HUES64 (cell line): ENCODE results near the gene ETHE1.

Experiments
- H3K27ac ChIP-seq: 2 replicates; pipeline ENCODE4 v1.7.0; 2013; ENCODE audit warnings: low read depth, low read length, inconsistent platforms
- H3K27me3 ChIP-seq: 2 replicates; pipeline ENCODE4 v1.6.1; 2013; ENCODE audit warnings: mild to moderate bottlenecking, low read length; ENCODE audit not compliant: insufficient read depth
- H3K36me3 ChIP-seq: 2 replicates; pipeline ENCODE4 v1.6.1; 2013; ENCODE audit warnings: mild to moderate bottlenecking, low read length; ENCODE audit not compliant: insufficient read depth
- H3K4me1 ChIP-seq: 2 replicates; pipeline ENCODE4 v1.6.1; 2013; ENCODE audit warnings: mild to moderate bottlenecking, low read length, moderate library complexity; ENCODE audit not compliant: insufficient read depth
- H3K4me3 ChIP-seq: 2 replicates; pipeline ENCODE4 v1.5.1; 2013; ENCODE audit warnings: mild to moderate bottlenecking, low read length, moderate library complexity
- H3K9ac ChIP-seq: 2 replicates; pipeline ENCODE4 v1.6.1; 2013; ENCODE audit warnings: mild to moderate bottlenecking, low read depth, low read length
- H3K9me3 ChIP-seq: 2 replicates; pipeline ENCODE4 v1.6.1; 2013; ENCODE audit warnings: low read depth, low read length; ENCODE audit not compliant: insufficient read depth
- WGBS: fragments of 150-250, 120-280 bp; methylation state at CpG from one replicate; pipeline ENCODE4 v1.1.7; 2013; ENCODE audit warnings: missing lambda C conversion rate; 5-methylcytosine and 5-hydroxymethylcytosine counted together

Gene ETHE1

GRCh38 chr19:43501661-43502418, 25.2 kb downstream of the ETHE1 start:
- H3K9ac ChIP-seq: no peak overlapping the region
- 79% methylated on average over 42 of the region's 43 CpGs for WGBS

GRCh38 chr19:43499042-43499441, 28.0 kb downstream of the ETHE1 start:
- WGBS: 89% methylated on average over 3 of the region's 3 CpGs
- Histone ChIP-seq H3K27ac (no peak overlapping the region), H3K36me3 (peaks cover 3% of the 10 kb centered on the region; the same call in 1 of the 2 replicates), H3K4me3 (no peak overlapping the region), H3K9ac (no peak overlapping the region), H3K4me1 (no peaks in the 10 kb centered on the region), H3K9me3 (no peaks in the 10 kb centered on the region), H3K27me3 (peaks cover 13% of the 10 kb centered on the region)

More at GRCh38 chr19:43501661-43502418, 25.2 kb downstream of the ETHE1 start:
- Histone ChIP-seq H3K4me1 (no peaks in the 10 kb centered on the region), H3K4me3 (peak overlapping the region; percentile 37), H3K36me3 (peaks cover 3% of the 10 kb centered on the region; the same call in 1 of the 2 replicates), H3K27ac (no peak overlapping the region), H3K27me3 (peaks cover 13% of the 10 kb centered on the region), H3K9me3 (no peaks in the 10 kb centered on the region)

- Histone ChIP-seq H3K9ac (no peak overlapping the region), H3K27me3 (peaks cover 7% of the 10 kb centered on the region), H3K4me1 (no peaks in the 10 kb centered on the region), H3K27ac (no peak overlapping the region), H3K9me3 (no peaks in the 10 kb centered on the region), H3K36me3 (peaks cover 3% of the 10 kb centered on the region; the same call in 1 of the 2 replicates), H3K4me3 (no peak overlapping the region)
- 93% methylated on average over 5 of the region's 5 CpGs for WGBS
Measured at GRCh38 chr19:43498233-43498842, 28.7 kb downstream of the ETHE1 start.

- Histone ChIP-seq H3K27me3 (no peaks in the 10 kb centered on the region), H3K9me3 (no peaks in the 10 kb centered on the region), H3K4me1 (no peaks in the 10 kb centered on the region), H3K4me3 (no peak overlapping the region), H3K36me3 (peaks cover 3% of the 10 kb centered on the region; the same call in 1 of the 2 replicates), H3K27ac (no peak overlapping the region), H3K9ac (no peak overlapping the region)
- WGBS: 94% methylated on average over 7 of the region's 7 CpGs
Measured at GRCh38 chr19:43496960-43497359, 30.0 kb downstream of the ETHE1 start.

- H3K27ac ChIP-seq: no peak overlapping the region
- peaks cover 3% of the 10 kb centered on the region; the same call in 1 of the 2 replicates for H3K36me3 ChIP-seq
- WGBS: 84% methylated on average over 8 of the region's 8 CpGs
- no peaks in the 10 kb centered on the region for H3K27me3 ChIP-seq
- no peak overlapping the region for H3K9ac ChIP-seq
- H3K4me1 ChIP-seq: no peaks in the 10 kb centered on the region
- H3K4me3 ChIP-seq: no peak overlapping the region
- H3K9me3 ChIP-seq: no peaks in the 10 kb centered on the region
Measured at GRCh38 chr19:43495082-43495481, 31.9 kb downstream of the ETHE1 start.

GRCh38 chr19:43490759-43491158, 36.2 kb downstream of the ETHE1 start:
- 93% methylated on average over 4 of the region's 5 CpGs for WGBS

GRCh38 chr19:43489979-43490599, 36.9 kb downstream of the ETHE1 start:
- Histone ChIP-seq H3K27ac (no peak overlapping the region), H3K9me3 (no peaks in the 10 kb centered on the region), H3K4me3 (no peak overlapping the region), H3K27me3 (no peaks in the 10 kb centered on the region), H3K36me3 (no peaks in the 10 kb centered on the region), H3K4me1 (no peaks in the 10 kb centered on the region), H3K9ac (no peak overlapping the region)
- 96% methylated on average over 5 of the region's 7 CpGs for WGBS

More at GRCh38 chr19:43490759-43491158, 36.2 kb downstream of the ETHE1 start:
- Histone ChIP-seq H3K9me3 (no peaks in the 10 kb centered on the region), H3K9ac (no peak overlapping the region), H3K27me3 (no peaks in the 10 kb centered on the region), H3K27ac (no peak overlapping the region), H3K4me3 (no peak overlapping the region), H3K36me3 (no peaks in the 10 kb centered on the region), H3K4me1 (no peaks in the 10 kb centered on the region)

- H3K27ac ChIP-seq: no peak overlapping the region
- H3K9me3 ChIP-seq: no peaks in the 10 kb centered on the region
- no peaks in the 10 kb centered on the region for H3K36me3 ChIP-seq
- no peaks in the 10 kb centered on the region for H3K27me3 ChIP-seq
- no peaks in the 10 kb centered on the region for H3K4me1 ChIP-seq
- H3K4me3 ChIP-seq: no peak overlapping the region
- H3K9ac ChIP-seq: no peak overlapping the region
- 94% methylated on average over 5 of the region's 5 CpGs for WGBS
Measured at GRCh38 chr19:43489310-43489709, 37.7 kb downstream of the ETHE1 start.

GRCh38 chr19:43488179-43488578, 38.8 kb downstream of the ETHE1 start:
- Histone ChIP-seq H3K27ac (no peak overlapping the region), H3K9ac (no peak overlapping the region), H3K27me3 (no peaks in the 10 kb centered on the region), H3K36me3 (no peaks in the 10 kb centered on the region), H3K4me3 (no peak overlapping the region), H3K9me3 (no peaks in the 10 kb centered on the region), H3K4me1 (no peaks in the 10 kb centered on the region)
- 82% methylated on average over 8 of the region's 8 CpGs for WGBS

- Histone ChIP-seq H3K36me3 (no peaks in the 10 kb centered on the region), H3K27me3 (no peaks in the 10 kb centered on the region), H3K27ac (no peak overlapping the region), H3K9ac (no peak overlapping the region), H3K4me3 (no peak overlapping the region), H3K4me1 (no peaks in the 10 kb centered on the region), H3K9me3 (no peaks in the 10 kb centered on the region)
- 97% methylated on average over 7 of the region's 7 CpGs for WGBS
Measured at GRCh38 chr19:43486412-43486811, 40.6 kb downstream of the ETHE1 start.

GRCh38 chr19:43485951-43486350, 41.0 kb downstream of the ETHE1 start:
- WGBS: 88% methylated on average over 6 of the region's 6 CpGs
- Histone ChIP-seq H3K27ac (no peak overlapping the region), H3K27me3 (no peaks in the 10 kb centered on the region)

More at GRCh38 chr19:43485951-43486350, 41.0 kb downstream of the ETHE1 start:
- Histone ChIP-seq H3K4me1 (no peaks in the 10 kb centered on the region), H3K9me3 (no peaks in the 10 kb centered on the region), H3K4me3 (no peak overlapping the region), H3K9ac (no peak overlapping the region), H3K36me3 (no peaks in the 10 kb centered on the region)
